Calu3 (cell line): ENCODE data around the gene KRAS. TPM values are rescaled to one million over a fixed set of nuclear protein-coding genes. Genes with fewer than 3 reads are reported as not detected.

Experiments used
- BruUV-seq: library from RNA; stranded (reverse); fragments of 400-500 nt; replicated peaks from 2 replicates; lab custom pipeline; 2021; lab: Mats Ljungman, UMichigan
- CTCF ChIA-PET: fragments of 300-600 bp; sonication (Branson Sonifier 250); formaldehyde crosslinking; loops from one replicate; lab custom pipeline; 2022; ENCODE audit warnings: antibody characterized with exemption; lab: Charles Lee
- DNase-seq: peaks from one replicate; pipeline ENCODE4 v3.0.0; 2022
- H3K27ac Mint-ChIP-seq: one replicate; pipeline ENCODE4 v1.8.0; 2022; ENCODE audit warnings: mixed read lengths; ENCODE audit not compliant: unreplicated experiment
- H3K27me3 Mint-ChIP-seq: one replicate; pipeline ENCODE4 v1.8.0; 2022; ENCODE audit warnings: mixed read lengths; ENCODE audit not compliant: unreplicated experiment
- H3K36me3 Mint-ChIP-seq: one replicate; pipeline ENCODE4 v1.8.0; 2022; ENCODE audit warnings: mild to moderate bottlenecking, moderate library complexity, mixed read lengths; ENCODE audit not compliant: insufficient read depth, unreplicated experiment
- H3K4me1 Mint-ChIP-seq: one replicate; pipeline ENCODE4 v1.8.0; 2022; ENCODE audit warnings: mild to moderate bottlenecking, low read depth, mixed read lengths; ENCODE audit not compliant: unreplicated experiment
- H3K4me3 Mint-ChIP-seq: one replicate; pipeline ENCODE4 v1.8.0; 2022; ENCODE audit warnings: mild to moderate bottlenecking, low read depth, moderate library complexity, mixed read lengths; ENCODE audit not compliant: unreplicated experiment
- H3K9me3 Mint-ChIP-seq: one replicate; pipeline ENCODE4 v1.8.0; 2022; ENCODE audit warnings: low read depth, mixed read lengths; ENCODE audit not compliant: unreplicated experiment
- CTCF ChIP-seq: fragments of 200-600 bp; IDR thresholded peaks from one replicate; pipeline ENCODE4 v1.8.0; 2022; ENCODE audit warnings: antibody characterized with exemption; ENCODE audit not compliant: unreplicated experiment
- intact Hi-C: fragments of 100-400 bp; cut with micrococcal nuclease; formaldehyde crosslinking; loops from one replicate; pipeline ENCODE4 v1.10.0; 2022; ENCODE audit not compliant: unreplicated experiment
- total RNA-seq: library from RNA; stranded (reverse); gene quantifications from 2 replicates; pipeline ENCODE4 v1.2.3, GENCODE V29; 2022

The KRAS gene
- total RNA-seq, 1 experiment from 2014 or later = 35.2 TPM

GRCh38 chr12:25256005-25256404 is 5.3 kb upstream of the KRAS start:
- H3K36me3 Mint-ChIP-seq = peaks cover 4% of the 10 kb centered on the region
- peaks cover 30% of the 10 kb centered on the region for H3K4me1 Mint-ChIP-seq
- TF ChIP-seq CTCF = no peak
- intact Hi-C loops = no loop called here
- CTCF ChIA-PET = interaction anchor here (1.0 kb wide), 1 partner anchor 131 kb away, joined by 3 read pairs; no protein-coding TSS in a partner anchor
- BruUV-seq = no TSS peak
- no peaks in the 10 kb centered on the region for H3K9me3 Mint-ChIP-seq
- H3K27me3 Mint-ChIP-seq = no peaks in the 10 kb centered on the region
- no peak for DNase-seq
- no peak overlapping the region for H3K27ac Mint-ChIP-seq
- no peak overlapping the region for H3K4me3 Mint-ChIP-seq

DNA sequence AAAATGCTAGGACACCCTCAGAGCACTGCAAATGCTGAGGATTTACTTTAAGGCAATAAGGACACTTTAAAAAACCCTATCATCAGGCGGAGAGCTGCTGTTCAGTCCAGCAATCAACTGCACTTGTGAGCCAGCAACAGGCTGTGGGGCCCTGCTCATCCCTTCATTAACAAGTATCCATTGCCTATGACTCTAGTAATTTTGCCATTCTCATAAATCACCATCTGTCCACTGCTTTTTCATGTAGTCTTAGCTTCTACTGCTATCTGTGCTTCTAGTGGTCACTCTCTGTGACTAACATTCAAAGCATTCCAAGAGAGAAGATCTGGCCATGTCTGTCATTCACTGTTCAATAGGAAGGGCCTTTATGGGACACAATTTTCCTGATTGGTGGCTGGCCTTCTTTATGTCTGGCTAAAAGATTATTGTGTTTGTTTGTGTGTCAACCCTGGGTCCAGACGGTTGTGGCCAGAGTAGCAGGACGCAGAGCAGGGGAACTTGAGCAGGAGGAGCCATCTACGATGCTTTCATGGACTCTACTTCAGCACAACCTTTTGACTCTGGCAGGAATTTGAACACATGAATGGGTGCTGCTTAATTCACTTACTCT is 3.6 kb upstream of the KRAS start:
- H3K4me3 Mint-ChIP-seq = no peak overlapping the region
- CTCF ChIA-PET = no interaction called here
- H3K4me1 Mint-ChIP-seq = peaks cover 30% of the 10 kb centered on the region

DNA sequence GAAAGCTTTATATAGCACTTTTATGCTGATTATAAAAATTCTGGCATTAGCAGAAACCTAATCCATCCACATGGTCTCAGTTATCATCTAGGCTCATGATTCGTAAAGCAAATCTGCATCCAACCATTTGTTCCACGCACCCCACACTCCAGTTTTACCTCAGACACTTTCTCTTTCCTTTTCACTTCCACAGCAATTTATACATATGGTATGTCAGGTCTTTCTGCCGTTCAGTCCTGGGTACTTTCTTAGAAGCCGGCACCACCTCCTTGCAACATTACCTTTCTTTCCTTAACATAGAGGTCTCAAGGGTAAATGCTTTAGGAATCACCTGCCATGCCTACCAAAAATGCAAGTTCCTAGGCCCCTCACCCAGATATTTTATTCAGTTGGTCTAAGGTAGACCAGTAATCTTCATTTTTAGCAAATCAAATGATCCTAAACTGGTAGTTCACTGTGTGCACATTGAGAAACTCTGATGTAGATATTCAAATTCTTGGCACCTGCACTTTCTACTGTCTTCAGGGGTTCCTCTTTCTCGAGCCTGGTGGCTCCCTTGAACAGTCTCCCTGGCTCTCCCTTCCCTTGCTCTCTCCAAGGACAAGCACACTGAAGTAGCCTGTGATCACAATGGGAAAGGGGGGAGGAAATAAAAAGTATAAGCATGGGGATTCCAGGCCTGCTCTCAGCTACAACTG is 2.8 kb upstream of the KRAS start:
- Mint-ChIP-seq H3K9me3 (no peaks in the 10 kb centered on the region), H3K4me1 (peaks cover 30% of the 10 kb centered on the region), H3K27me3 (no peaks in the 10 kb centered on the region), H3K4me3 (no peak overlapping the region), H3K27ac (no peak overlapping the region), H3K36me3 (peaks cover 25% of the 10 kb centered on the region)
- no TSS peak for BruUV-seq
- TF ChIP-seq CTCF = no peak
- intact Hi-C loops = no loop called here
- CTCF ChIA-PET = no interaction called here
- no peak for DNase-seq

More for the DNA sequence above, 3.6 kb upstream of the KRAS start:
- TF ChIP-seq CTCF = no peak
- H3K27ac Mint-ChIP-seq = no peak overlapping the region
- no peaks in the 10 kb centered on the region for H3K27me3 Mint-ChIP-seq
- no peaks in the 10 kb centered on the region for H3K9me3 Mint-ChIP-seq
- intact Hi-C loops = no loop called here
- peaks cover 20% of the 10 kb centered on the region for H3K36me3 Mint-ChIP-seq
- no TSS peak for BruUV-seq
- DNase-seq = no peak

- H3K27ac Mint-ChIP-seq = no peak overlapping the region
- H3K27me3 Mint-ChIP-seq = no peaks in the 10 kb centered on the region
- H3K4me1 Mint-ChIP-seq = peaks cover 30% of the 10 kb centered on the region
- H3K36me3 Mint-ChIP-seq = peaks cover 25% of the 10 kb centered on the region
- DNase-seq = no peak
- no peaks in the 10 kb centered on the region for H3K9me3 Mint-ChIP-seq
- intact Hi-C loops = no loop called here
- CTCF ChIA-PET = no interaction called here
- no TSS peak for BruUV-seq
- no peak for TF ChIP-seq CTCF
- no peak overlapping the region for H3K4me3 Mint-ChIP-seq
These were observed 2.2 kb upstream of the KRAS start for GRCh38 chr12:25252946-25253345.
